Measurements from ENCODE around the gene TADA3. TPM values are rescaled to one million over a fixed set of nuclear protein-coding genes. Genes with fewer than 3 reads are reported as not detected.

Gene TADA3
- total and polyA plus RNA-seq, 2 experiments from 2014 or later = 29.1 to 61.7 TPM

GRCh38 chr3:9786209-9786739 lies 6.0 kb downstream of the TADA3 start:
- Histone ChIP-seq H3K36me3 (ENCODE audit: insufficient read depth) (peaks cover 10% of the 10 kb centered on the region; the same call in 1 of the 2 replicates), H4K20me1 (replicated peaks; ENCODE audit: insufficient read depth) (no peaks in the 10 kb centered on the region), H2AFZ (no peak overlapping the region), H3K4me2 (no peak overlapping the region), H3K79me2 (replicated peaks; ENCODE audit: insufficient read depth) (no peaks in the 10 kb centered on the region), H3F3A (replicated peaks; ENCODE audit: low read depth) (0 out of 2 replicates have a peak, but pooled peaks cover 8% of the 10 kb centered on the region), H3K4me1 (ENCODE audit: insufficient read depth) (no peaks in the 10 kb centered on the region), H3K4me3 (no peak overlapping the region), H3K27ac (ENCODE audit: low read depth) (no peak overlapping the region), H3K9me2 (ENCODE audit: insufficient read depth) (no peaks in the 10 kb centered on the region), H3K27me3 (ENCODE audit: insufficient read depth) (no peaks in the 10 kb centered on the region)
- H3K27me3 Mint-ChIP-seq (ENCODE audit: insufficient read depth, low read depth, poor library complexity) = peaks cover 3% of the 10 kb centered on the region
- no peak for TF ChIP-seq JUNB (IDR thresholded peaks at IDR 0.05; ENCODE audit: unreplicated experiment)
- no peak for TF ChIP-seq ZNF331 (CRISPR knock-in tag; IDR thresholded peaks at IDR 0.05; ENCODE audit: low read depth)
- H3K36me3 Mint-ChIP-seq (ENCODE audit: low read depth) = peaks cover 77% of the 10 kb centered on the region
- ATAC-seq (no peak), DNase-seq (ENCODE audit: low spot score) (no peak)
- H3K4me1 Mint-ChIP-seq = no peaks in the 10 kb centered on the region
- no peaks in the 10 kb centered on the region for H3K9me3 Mint-ChIP-seq
- no peak overlapping the region for H3K27ac Mint-ChIP-seq
- no peak overlapping the region for H3K4me3 Mint-ChIP-seq

GRCh38 chr3:9785602-9786001 lies 6.7 kb downstream of the TADA3 start:
- H3K36me3 Mint-ChIP-seq (ENCODE audit: low read depth) = peaks cover 80% of the 10 kb centered on the region

More at GRCh38 chr3:9785602-9786001, 6.7 kb downstream of the TADA3 start:
- TF ChIP-seq POLR2AphosphoS5 (IDR thresholded peaks at IDR 0.05; ENCODE audit: low read depth) = no peak
- no peak for TF ChIP-seq NANOG (IDR thresholded peaks at IDR 0.05; ENCODE audit: borderline replicate concordance)
- TF ChIP-seq REST (IDR thresholded peaks at IDR 0.05; ENCODE audit: unreplicated experiment) = no peak
- TF ChIP-seq STAT1 (IDR thresholded peaks at IDR 0.05; ENCODE audit: unreplicated experiment) = no peak
- no peak for TF ChIP-seq EZH2phosphoT487 (IDR thresholded peaks at IDR 0.05; ENCODE audit: unreplicated experiment)
- TF ChIP-seq ZNF331 (CRISPR knock-in tag; IDR thresholded peaks at IDR 0.05; ENCODE audit: low read depth) = no peak
- Histone ChIP-seq H3K79me2 (replicated peaks; ENCODE audit: insufficient read depth) (no peaks in the 10 kb centered on the region), H3K4me1 (ENCODE audit: insufficient read depth) (no peaks in the 10 kb centered on the region), H3K27me3 (ENCODE audit: insufficient read depth) (no peaks in the 10 kb centered on the region), H3K27ac (ENCODE audit: low read depth) (no peak overlapping the region), H3K9me2 (ENCODE audit: insufficient read depth) (no peaks in the 10 kb centered on the region), H3K4me3 (no peak overlapping the region), H4K20me1 (replicated peaks; ENCODE audit: insufficient read depth) (no peaks in the 10 kb centered on the region; the same call in 1 of the 2 replicates), H3K4me2 (no peak overlapping the region), H3K36me3 (ENCODE audit: insufficient read depth) (peaks cover 10% of the 10 kb centered on the region; the same call in 1 of the 2 replicates), H3F3A (replicated peaks; ENCODE audit: low read depth) (0 out of 2 replicates have a peak, but pooled peaks cover 8% of the 10 kb centered on the region), H2AFZ (no peak overlapping the region)
- no peaks in the 10 kb centered on the region for H3K4me1 Mint-ChIP-seq
- peaks cover 3% of the 10 kb centered on the region for H3K27me3 Mint-ChIP-seq (ENCODE audit: insufficient read depth, low read depth, poor library complexity)
- DNase-seq (ENCODE audit: low spot score) (no peak), ATAC-seq (no peak)
- H3K9me3 Mint-ChIP-seq = no peaks in the 10 kb centered on the region
- no peak overlapping the region for H3K4me3 Mint-ChIP-seq
- no peak overlapping the region for H3K27ac Mint-ChIP-seq

Data from GM23338 (cell line).